GM06990 (cell line): ENCODE results near the gene EIF1AX.

Source experiments
- DNase-seq: peaks from one replicate; pipeline ENCODE4 v3.0.0-alpha.2; 2011; ENCODE audit not compliant: insufficient read length; ENCODE audit errors: extremely low read depth
- H3K27me3 ChIP-seq: replicated peaks from 2 replicates; pipeline ENCODE4 v1.6.0; 2011; ENCODE audit warnings: low read length; ENCODE audit not compliant: control insufficient read depth, insufficient read depth
- H3K36me3 ChIP-seq: 2 replicates; pipeline ENCODE4 v1.5.1; 2011; ENCODE audit warnings: low read length; ENCODE audit not compliant: control insufficient read depth, insufficient read depth
- H3K4me3 ChIP-seq: replicated peaks from 2 replicates; pipeline ENCODE4 v1.5.1; 2011; ENCODE audit warnings: low read depth, mild to moderate bottlenecking, control low read depth, low read length
- CTCF ChIP-seq: IDR thresholded peaks from 2 replicates; pipeline ENCODE4 v1.5.1; 2011; ENCODE audit warnings: low read length, control low read depth, mild to moderate bottlenecking, inconsistent platforms; ENCODE audit not compliant: insufficient read depth, poor library complexity, severe bottlenecking

Gene EIF1AX

GRCh38 chrX:20124964-20125363, 16.7 kb downstream of the EIF1AX start:
- peaks cover 3% of the 10 kb centered on the region for H3K36me3 ChIP-seq
- no peak for TF ChIP-seq CTCF
- no peaks in the 10 kb centered on the region for H3K27me3 ChIP-seq
- no peak for DNase-seq
- H3K4me3 ChIP-seq = no peak overlapping the region

GRCh38 chrX:20118065-20118824, 23.4 kb downstream of the EIF1AX start:
- Histone ChIP-seq H3K27me3 (no peaks in the 10 kb centered on the region), H3K36me3 (no peaks in the 10 kb centered on the region), H3K4me3 (no peak overlapping the region)
- TF ChIP-seq CTCF = no peak
- no peak for DNase-seq

GRCh38 chrX:20116577-20117240, 24.9 kb downstream of the EIF1AX start, which contains the start of gene MAP7D2:
Gene MAP7D2, minus strand, starts transcription at chrX:20116907. Its CDS starts 28 bp downstream, at chrX:20116879.
- Histone ChIP-seq H3K27me3 (no peaks in the 10 kb centered on the region), H3K36me3 (no peaks in the 10 kb centered on the region), H3K4me3 (no peak within 1 kb of the TSS)
- no peak for DNase-seq
- TF ChIP-seq CTCF = no peak

- H3K27me3 ChIP-seq = no peaks in the 10 kb centered on the region
- H3K4me3 ChIP-seq = no peak overlapping the region
Measured at GRCh38 chrX:20116087-20116576, 25.5 kb downstream of the EIF1AX start.

GRCh38 chrX:20112022-20112774, 29.4 kb downstream of the EIF1AX start:
- H3K4me3 ChIP-seq = no peak overlapping the region
- DNase-seq = no peak
- no peaks in the 10 kb centered on the region for H3K27me3 ChIP-seq
- H3K36me3 ChIP-seq = no peaks in the 10 kb centered on the region
- TF ChIP-seq CTCF = no peak

More at GRCh38 chrX:20116087-20116576, 25.5 kb downstream of the EIF1AX start:
- TF ChIP-seq CTCF = no peak
- DNase-seq = no peak
- H3K36me3 ChIP-seq = no peaks in the 10 kb centered on the region
